ENCODE data around the gene NHLRC2.
"Not testable (repeated sequence)": the region's sequence is repeated elsewhere in the genome, so short reads cannot be mapped to it uniquely, and the experiment has no call there.

The NHLRC2 gene, protein sequence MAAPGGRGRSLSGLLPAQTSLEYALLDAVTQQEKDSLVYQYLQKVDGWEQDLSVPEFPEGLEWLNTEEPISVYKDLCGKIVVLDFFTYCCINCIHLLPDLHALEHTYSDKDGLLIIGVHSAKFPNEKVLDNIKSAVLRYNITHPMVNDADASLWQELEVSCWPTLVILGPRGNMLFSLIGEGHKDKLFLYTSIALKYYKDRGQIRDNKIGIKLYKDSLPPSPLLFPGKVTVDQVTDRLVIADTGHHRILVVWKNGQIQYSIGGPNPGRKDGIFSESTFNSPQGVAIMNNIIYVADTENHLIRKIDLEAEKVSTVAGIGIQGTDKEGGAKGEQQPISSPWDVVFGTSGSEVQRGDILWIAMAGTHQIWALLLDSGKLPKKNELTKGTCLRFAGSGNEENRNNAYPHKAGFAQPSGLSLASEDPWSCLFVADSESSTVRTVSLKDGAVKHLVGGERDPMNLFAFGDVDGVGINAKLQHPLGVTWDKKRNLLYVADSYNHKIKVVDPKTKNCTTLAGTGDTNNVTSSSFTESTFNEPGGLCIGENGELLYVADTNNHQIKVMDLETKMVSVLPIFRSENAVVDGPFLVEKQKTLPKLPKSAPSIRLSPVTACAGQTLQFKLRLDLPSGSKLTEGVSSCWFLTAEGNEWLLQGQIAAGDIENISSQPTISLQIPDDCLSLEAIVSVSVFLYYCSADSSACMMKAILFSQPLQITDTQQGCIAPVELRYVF

DNA sequence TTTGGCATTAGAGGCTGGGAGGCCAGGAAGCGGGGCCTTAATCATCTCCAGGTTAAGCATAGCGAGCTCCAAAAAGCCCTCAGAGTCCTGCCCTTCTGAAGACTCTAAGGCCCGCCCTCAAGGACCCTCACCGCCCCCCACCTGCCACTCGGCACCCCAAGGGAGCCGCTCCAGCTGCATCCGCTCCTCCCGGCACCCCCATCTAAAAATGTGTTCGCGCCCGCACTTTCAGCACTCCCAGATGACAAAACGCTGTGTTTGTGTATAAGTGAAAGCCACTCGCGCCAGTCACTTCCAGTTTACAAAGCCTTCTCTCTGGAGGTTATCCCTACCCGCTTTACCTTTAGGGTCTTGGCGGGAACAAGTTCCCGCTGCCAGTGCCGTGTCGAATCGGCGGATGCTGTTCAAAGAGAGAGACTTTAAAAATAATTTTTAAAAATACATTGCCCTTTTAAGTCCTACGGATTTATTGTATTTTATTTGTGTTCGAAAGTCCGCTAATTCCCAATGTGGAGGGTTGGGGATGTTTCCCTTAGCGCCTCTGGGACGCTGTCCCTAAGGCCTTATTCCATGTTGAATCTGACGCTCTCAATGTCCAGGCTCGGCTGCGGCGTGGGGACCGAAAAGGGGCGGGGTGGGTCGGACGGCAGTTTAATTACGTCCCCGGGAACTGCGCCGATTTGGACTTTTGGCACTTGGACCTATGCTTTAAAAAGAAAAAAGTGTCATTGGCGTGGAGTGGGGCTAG, at the start of gene NHLRC2, which contains the start of gene DCLRE1A:
Gene NHLRC2, plus strand, starts transcription at position 649 of the 748 bp plus-strand sequence. CDS start 212 bp downstream, outside the sequence.
Gene DCLRE1A, minus strand, starts transcription at position 70 of the 748 bp plus-strand sequence. CDS start 900 bp downstream, outside the sequence.
- peak; percentile 19 for DNase-seq

DNA sequence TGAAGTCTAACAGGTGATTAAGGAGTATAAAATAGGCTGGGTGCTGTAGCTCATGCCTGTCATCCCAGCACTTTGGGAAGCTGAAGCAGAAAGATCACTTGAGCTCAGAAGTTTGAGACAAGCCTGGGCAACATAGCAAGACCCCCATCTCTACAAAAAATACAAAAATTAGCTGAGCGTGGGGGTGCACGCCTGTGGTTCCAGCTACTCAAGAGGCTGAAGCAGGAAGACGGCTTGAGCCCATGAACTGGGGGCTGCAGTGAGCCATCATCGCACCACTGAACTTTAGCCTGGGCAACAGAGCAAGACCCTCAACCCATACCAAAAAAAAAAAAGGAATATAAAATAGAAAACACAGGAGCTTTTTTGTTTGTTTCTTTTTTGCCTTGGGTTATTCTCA, 48.0 kb upstream of the NHLRC2 start:
- no peak for DNase-seq

DNA sequence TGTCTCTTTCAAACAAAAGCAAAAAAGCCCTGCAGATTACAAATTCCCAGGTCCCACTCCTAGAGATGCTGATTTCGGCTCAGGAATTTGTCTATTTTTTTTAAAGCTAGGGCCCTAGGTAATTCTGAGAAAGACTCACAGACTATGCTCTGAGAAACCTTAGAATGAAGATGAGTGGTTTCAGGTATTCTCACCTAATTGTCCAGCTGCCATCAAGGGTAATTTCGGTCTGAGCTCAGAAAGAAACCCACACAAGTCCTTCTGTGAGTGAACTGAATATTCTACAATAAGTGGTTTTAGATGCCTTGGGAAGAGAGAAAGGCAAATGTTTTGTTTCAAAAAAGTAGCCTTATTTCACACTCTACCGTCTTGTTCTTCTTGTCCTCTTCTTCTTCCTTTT, 46.3 kb upstream of the NHLRC2 start:
- DNase-seq: no peak

DNA sequence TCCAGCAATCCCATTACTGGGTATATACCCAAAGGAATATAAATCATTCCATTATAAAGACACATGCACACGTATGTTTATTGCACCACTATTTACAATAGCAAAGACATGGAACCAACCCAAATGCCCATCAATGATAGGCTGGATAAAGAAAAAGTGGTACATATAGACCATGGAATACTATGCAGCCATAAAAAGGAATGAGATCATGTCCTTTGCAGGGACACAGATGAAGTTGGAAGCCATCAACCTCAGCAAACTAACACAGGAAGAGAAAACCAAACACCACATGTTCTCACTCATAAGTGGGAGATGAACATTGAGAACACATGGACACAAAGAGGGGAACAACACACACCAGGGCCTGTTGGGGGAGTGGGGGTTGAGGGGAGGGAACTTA, 39.8 kb upstream of the NHLRC2 start:
- DNase-seq: not testable (repeated sequence)

DNA sequence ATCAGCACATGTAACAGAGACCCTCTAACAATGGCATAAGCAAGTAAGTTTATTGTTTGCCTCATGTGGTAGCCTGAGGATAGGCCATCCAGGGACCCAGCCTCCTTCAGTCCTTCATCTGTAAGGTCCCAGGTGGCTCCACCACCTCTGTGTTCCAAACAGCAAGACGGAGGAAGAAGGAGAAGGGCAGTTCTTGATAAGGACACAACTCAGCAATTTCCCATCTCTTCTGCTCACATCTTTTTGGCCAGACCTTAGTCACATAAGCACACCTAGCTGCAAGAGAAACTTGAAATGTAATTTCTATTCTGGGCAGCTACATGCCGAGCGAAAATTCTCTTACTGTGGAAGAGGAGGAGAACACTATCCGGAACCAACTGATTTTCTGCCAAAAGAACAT, 34.5 kb upstream of the NHLRC2 start:
- no peak for DNase-seq

DNA sequence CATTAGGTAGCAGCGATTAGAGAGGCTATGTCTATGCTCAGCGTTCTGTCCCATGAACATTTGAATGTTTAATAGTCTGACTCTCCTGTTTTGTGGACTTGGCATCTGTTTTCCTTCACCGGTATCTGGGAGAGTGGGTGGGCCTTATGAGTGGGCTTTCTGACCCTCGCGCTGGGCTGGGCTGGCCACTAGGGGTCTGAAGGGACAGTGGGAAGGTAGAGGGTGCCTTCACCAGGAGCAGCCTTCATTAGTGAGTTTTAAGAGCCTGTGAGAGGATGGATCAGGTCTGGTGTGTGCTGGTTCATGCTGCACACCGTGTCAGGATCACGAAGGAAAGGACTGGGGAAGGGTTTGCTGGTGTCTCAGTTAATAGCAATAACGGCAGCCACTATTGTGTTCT, 34.0 kb upstream of the NHLRC2 start:
- no peak for DNase-seq

DNA sequence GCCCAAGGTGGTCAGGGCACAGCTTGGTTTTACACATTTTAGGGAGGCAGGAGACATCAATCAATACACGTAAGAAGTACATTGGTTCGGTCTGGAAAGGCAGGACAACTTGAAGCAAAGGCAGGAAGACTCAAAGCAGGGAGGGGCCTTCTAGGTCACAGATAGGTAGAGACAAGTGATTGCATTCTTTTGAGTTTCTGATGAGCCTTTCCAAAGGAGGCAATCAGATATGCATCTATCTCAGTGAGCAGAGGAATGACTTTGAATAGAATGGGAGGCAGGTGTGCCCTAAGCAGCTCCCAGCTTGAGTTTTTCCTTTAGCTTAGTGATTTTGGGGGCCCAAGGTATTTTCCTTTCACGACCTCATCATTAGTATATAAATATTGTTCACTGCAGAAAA, 33.2 kb upstream of the NHLRC2 start:
- not testable (repeated sequence) for DNase-seq

DNA sequence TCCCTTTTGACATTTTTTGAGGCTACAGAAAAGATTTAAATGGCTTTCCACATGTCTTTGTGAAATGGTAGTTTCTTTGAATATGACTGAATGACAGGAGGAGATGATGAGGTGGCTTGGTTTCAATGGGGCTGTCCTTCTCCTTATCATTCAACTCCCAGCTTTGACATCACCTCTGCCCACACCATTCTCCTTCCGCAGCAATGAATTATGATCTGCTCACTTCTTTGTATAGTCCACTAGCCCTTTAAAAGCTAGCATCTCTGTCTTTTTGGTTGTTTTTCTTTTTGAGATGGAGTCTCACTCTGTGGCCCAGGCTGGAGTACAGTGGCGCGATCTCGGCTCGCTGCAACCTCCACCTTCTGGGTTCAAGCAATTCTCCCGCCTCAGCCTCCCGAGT, 32.3 kb upstream of the NHLRC2 start:
- no peak for DNase-seq

DNA sequence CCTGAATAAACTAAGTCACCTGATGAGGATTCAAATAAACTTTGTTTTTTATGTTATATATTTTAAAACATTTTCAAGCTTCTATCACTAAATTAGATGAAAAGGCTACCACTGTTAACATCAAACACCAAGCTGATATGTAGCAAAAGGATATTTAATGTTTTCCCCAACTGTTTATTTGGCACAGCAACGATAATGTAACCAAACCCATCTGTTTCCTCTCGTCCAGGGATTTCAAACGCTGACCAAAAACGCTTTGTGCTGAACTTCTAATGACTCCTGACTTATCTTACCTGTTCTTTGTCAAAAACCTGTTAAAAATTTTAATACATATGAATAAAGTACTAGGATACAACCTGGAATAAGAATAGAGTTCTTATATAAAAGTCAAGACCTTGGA, 31.1 kb upstream of the NHLRC2 start:
- no peak for DNase-seq

DNA sequence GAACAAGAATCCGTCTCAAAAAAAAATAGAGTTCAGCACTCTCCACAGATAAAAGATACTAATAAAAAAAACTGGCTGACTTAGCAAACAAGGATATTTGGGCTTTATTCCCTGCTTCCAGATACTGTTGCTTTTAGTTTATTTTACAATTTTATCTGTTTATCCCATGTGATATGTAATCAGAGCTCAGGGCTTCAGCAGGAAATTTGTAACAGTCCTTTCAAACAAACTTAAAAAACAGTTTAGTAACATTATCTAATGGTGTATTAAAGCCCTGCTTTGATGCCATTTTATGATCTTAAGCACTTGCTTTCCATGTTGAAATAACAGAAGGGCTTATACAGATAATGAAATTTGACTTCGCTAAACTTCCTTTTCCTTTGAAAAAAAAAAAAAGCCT, 28.7 kb upstream of the NHLRC2 start:
- no peak for DNase-seq

DNA sequence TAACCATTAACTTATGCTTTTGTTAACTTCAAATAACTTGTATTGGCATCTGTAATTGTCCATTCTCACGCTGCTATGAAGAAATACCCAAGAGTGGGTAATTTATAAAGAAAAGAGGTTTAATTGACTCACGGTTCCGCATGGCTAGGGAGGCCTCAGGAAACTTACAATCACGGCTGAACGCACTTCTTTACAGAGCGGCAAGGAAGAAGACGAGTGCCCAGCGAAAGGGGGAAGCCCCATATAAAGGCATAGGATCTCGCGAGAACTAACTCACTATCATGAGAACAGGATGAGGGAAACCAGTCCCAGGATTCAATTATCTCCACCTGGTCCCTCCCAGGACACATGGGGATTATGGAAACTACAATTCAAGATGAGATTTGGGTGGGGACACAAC, 25.9 kb upstream of the NHLRC2 start:
- not testable (repeated sequence) for DNase-seq

DNA sequence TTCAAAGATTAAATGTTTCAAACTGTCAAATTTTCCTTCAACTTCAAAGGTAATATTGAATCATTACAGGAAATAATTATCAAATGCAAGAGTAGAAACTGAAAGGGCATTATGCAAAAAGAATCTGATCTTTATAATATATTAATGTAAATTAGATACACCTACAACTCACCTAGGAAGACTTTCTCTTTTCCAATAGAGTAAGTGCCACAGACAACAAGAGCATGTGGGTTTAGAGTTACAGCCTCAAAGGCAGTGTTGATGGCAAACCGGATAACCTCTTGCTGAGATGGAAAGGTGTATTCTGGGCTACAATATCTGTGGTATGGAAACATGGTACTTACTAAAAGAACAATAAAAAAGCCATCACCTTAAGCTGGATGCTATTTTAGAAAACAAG, 12.3 kb upstream of the NHLRC2 start:
- DNase-seq: no peak

DNA sequence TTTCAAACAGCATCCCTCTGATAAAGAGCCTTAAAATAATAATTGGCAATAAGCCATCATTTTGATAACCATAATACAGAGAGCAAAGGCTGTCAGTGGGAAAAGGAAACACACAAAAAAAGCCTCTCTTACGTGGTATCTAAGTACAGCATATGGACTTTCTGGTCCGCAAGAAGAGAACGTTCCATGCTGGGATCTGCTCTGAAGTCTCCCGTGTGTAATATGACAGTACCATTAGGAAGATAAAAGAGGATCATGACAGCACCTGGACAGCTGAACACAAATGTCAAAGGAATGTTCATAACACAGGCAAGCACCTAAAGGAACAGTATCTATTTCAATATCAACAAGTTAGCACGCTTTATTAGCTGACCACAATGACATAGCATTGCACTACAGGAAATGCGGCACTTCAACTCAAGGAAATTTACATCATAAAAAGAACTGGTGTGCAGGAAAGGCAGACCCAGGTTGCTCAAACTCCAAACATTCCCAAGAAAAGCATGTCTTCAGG, 10.4 kb upstream of the NHLRC2 start:
- peak; percentile 47 for DNase-seq

DNA sequence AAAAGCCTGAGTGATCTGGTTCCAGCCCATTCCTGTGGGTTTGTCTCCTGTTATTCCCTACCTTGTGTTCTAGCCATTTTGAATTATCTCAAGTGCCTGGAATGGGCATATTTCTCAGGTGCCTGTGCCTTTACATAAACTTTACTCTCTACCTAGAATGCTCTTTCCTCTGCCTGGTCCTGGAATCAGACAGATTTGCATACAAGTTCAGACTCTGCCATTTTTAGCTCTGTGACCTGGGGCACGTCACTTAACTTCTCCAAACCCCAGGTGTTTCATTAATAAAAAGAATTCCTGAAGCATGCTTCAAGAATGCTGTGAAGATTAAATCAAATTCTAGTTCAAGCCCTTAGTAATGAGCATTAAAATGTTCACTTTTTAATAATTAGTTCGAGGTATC, 8.4 kb upstream of the NHLRC2 start:
- DNase-seq: no peak

DNA sequence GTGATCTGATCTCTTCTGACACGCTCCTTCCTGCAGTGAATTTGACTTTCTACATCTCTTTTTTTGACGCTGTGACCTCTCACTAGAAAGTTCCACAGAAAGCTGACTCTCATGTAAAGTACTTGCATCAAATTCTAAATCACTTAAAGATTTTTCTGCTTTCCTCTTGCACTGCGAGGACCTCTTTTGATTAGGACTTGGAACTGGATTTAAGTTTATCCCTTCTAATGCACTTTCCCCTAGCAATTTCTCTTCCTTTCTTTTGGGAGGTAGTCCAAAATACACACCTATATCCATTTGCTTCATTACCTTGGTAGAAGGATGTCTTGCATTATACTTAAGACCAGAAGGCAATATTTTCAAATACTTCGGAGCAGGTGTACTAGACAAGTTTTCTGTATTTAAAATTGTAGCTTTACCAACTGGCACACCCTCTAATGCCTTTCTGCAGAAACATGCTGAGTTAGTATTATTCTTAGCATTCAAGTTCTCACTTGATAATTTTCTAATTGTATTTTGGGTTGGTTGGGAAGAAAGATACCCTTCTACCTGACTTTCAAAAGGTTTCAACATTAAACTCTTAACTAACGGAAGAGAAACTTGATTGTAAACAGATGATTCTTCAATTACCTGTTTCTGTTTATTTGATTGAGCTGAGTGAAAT, 5.2 kb upstream of the NHLRC2 start:
- no peak for DNase-seq

DNA sequence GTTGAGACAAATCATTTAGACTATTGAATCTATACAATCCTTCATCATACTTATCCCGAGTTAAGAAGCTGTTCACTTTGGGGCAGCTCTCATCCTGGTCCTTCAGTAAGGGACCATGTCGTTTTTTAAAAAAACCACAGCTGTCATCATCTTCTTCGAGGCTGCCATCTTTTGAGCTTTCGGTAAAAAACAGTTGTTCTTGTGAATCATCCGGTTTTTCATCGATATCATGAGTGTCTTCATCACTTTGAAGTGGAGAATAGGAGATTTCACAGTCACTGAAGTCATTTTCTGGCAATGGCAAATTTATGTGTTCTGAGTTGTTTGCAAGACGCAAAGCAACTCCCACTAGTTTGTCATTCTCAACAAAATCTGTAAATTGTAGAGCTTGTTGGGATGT, 4.5 kb upstream of the NHLRC2 start:
- DNase-seq: no peak

DNA sequence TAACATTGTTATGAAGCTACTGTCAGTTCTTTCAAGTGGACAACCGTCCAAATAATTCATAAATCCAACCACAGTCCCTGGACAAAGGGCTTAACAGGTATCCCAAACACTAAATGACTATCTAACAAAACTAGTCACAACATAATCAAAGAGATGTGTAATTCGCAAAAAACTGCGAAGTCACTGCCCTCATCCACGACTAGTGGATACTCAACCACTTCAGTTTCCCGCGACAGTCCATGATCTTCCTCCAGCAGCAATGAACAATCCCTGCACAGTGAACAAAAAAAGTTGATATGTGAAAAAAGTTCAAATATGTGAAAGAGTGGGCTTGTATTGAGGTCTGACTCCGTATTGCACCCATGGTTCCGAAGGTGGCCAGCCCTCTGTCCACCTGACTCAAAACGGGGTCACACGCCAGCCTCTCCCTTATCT, 866 bp upstream of the NHLRC2 start:
- no peak for DNase-seq

DNA sequence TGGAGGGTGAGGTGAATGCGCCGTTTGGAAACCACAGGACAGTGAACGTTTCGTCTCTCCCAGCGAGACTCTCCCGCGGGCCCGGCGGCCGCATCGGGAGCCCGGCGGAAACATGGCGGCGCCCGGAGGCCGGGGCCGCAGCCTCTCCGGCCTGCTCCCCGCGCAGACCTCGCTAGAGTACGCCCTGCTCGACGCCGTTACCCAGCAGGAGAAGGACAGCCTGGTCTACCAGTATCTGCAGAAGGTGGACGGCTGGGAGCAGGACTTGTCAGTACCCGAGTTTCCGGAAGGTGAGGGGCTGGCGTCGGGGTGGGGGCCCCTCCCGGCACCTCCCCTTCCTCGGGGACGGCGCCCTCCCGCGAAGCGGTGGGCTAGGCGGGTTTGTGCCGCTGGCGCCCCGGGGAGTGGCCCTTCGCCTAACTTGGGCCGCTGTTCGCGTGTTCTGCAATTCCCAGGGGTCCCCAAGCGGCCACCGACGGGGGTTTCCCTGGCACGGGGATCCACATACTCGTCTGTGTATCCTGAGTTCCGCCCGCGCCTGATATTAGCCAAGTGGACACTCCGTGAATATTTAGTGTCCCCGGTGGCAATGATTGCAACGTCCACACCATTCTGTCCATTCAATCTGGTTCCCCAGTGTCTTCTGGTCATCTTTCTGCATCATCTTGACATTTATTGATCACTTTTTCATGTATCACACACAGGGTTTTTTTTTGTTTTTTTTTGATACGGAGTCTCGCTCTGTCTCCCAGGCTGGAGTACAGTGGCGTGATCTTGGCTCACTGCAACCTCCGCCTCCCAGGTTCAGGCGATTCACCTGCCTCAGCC, 514 bp downstream of the NHLRC2 start:
- DNase-seq: no peak

DNA sequence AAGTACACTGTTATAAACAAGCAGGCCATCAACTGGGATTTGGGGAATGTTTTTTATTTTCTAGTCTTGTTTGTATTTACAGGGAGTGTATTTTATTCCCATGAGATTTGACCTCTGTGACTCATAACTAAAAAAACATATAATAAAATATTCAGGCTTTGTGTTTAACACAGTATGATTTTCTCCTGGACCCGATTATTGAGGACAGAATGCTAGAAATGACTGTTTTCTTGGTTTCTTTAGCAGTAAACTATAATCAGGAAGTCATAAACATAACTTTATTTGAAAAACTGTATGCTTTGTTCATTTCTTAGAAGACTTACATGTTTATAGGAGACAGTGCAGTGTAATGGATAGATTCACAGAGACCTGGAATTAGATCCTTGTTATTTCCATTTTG, 2.1 kb downstream of the NHLRC2 start:
- DNase-seq: no peak

DNA sequence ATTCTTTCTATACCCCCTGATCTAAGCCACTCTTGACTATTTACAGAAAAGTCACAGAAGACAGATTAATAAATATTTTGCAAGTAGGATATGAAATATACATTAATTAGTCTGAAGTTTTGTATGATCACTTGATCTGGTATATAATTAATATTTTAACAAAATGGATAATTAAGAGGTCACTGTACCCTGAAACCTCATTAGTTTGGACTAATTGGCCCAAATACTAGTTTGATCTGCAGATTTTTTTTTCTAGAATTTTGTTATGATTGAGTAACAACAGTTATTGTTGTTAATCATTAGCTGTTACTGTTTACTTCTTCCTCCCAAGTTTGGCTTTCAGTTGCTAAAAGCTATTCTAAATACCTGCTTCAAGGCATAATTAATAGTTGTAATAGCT, 2.7 kb downstream of the NHLRC2 start:
- no peak for DNase-seq

DNA sequence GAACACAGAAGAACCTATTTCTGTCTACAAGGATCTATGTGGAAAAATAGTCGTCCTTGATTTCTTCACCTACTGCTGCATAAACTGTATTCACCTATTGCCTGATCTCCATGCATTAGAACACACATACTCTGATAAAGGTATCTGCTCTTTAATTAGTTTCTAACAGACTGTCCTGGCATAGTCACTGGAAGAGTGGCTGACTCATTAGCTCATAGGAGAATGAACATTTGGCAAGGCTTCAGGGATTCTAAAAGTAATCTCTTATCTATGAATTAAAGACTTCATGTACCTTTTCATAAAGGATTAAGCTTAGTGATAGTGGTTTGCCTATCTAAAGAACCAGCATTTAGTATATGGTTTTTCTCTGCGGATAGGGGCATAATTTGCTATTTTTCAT, 4.1 kb downstream of the NHLRC2 start:
- no peak for DNase-seq

DNA sequence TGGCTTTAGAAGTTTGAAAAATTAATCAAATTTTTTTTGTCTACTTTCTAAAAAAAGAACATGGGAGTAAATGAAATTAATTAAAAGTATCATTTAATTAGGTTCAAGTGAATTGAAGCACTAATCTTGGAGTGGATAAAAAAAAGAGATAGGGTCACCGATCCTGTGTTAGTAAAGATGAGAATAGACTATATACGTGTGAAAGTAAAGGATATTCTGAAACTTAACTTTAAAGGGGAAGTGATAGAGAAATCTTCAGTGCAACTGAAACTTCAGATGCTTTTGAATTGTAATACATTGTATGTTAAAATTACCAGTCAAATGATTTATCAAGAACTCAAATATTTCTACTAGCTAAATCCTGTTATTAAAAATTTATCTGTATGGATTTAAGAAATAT, 4.8 kb downstream of the NHLRC2 start:
- DNase-seq: no peak

Data from NCI-H2029 treated with DMSO at 0.1 percent for 48 hours (cell line).